Activated CD4-positive, CD25-positive, alpha-beta regulatory T cell treated with anti-CD3 and anti-CD28 coated beads, Interleukin-2, amount 50 U/mL, for 72 hours (primary cell): ENCODE data around the gene HDGFL1.

Experiments used
- DNase-seq: peaks from one replicate; pipeline ENCODE4 v3.0.0; 2021

HDGFL1 gene

GRCh38 chr6:22593895-22594294, 24.5 kb downstream of the HDGFL1 start:
- no peak for DNase-seq

- no peak for DNase-seq
Observed at GRCh38 chr6:22596011-22596410, 26.6 kb downstream of the HDGFL1 start.

GRCh38 chr6:22598339-22598738, 29.0 kb downstream of the HDGFL1 start:
- no peak for DNase-seq

DNA sequence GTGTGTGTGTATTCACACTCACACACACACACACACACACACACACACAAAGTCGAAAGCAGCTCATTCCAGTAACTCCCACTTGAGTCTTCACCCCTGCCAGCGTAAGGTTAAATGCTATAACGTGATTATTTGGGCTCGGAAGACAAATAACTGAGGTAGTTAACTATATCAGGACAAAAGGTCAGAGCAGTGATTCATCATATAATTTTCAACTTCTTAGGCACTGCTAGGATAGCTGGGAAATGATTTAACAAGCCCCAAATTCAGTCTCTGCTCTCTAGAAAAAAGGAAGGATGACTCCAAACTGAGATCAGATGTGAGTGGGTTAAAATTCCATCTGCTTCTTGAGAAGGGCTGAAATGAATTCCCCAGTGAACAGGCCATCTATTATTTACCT, 30.7 kb downstream of the HDGFL1 start:
- no peak for DNase-seq

GRCh38 chr6:22601984-22602383, 32.6 kb downstream of the HDGFL1 start:
- DNase-seq, result no peak

DNA sequence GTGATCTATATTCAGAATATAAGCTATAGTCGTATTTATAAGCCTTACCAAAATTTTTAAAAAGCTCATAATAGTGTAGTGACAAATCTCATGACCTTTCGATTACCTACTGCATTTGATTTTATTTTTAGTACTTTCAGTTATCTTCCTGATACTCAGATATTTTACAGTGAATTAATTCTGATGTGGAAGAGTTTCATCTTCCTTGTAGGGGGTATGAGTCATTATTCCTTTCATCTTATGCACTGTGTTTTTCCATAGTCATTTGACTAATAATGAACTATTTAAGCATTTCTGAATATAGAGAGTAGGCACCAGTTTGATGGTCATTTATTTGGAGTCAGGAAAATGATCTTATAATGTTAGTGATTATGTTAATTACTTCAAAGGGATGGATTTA, 36.4 kb downstream of the HDGFL1 start:
- no peak for DNase-seq

- DNase-seq, result no peak
Observed at GRCh38 chr6:22610127-22610526, 40.8 kb downstream of the HDGFL1 start.

GRCh38 chr6:22612236-22612635, 42.9 kb downstream of the HDGFL1 start:
- no peak for DNase-seq

- DNase-seq, result no peak
Observed at GRCh38 chr6:22613051-22613450, 43.7 kb downstream of the HDGFL1 start.

DNA sequence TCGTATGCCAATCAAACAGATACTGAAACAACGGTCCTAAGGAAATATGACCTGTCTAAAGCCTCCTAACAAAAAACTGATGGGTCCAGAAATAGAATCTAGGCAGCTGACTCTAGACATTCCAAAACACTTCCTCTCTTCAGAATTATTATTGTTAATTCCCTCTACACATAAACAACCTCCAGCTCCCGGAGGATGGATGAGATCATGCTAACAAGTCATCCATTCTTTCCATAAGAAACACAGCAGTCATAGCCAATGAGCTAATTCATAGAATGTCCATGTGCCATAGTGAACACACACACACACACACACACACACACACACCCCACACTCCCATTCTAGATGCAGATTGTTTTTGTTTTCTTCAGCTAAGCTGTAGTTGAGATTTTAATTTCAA, 44.3 kb downstream of the HDGFL1 start:
- DNase-seq, result no peak

GRCh38 chr6:22614547-22614946, 45.2 kb downstream of the HDGFL1 start:
- DNase-seq, result no peak

GRCh38 chr6:22621028-22621427, 51.7 kb downstream of the HDGFL1 start:
- no peak for DNase-seq
